ENCODE measurements around the gene EIF2D.
"Not testable (repeated sequence)": the region's sequence is repeated elsewhere in the genome, so short reads cannot be mapped to it uniquely, and the experiment has no call there.

Gene EIF2D, protein sequence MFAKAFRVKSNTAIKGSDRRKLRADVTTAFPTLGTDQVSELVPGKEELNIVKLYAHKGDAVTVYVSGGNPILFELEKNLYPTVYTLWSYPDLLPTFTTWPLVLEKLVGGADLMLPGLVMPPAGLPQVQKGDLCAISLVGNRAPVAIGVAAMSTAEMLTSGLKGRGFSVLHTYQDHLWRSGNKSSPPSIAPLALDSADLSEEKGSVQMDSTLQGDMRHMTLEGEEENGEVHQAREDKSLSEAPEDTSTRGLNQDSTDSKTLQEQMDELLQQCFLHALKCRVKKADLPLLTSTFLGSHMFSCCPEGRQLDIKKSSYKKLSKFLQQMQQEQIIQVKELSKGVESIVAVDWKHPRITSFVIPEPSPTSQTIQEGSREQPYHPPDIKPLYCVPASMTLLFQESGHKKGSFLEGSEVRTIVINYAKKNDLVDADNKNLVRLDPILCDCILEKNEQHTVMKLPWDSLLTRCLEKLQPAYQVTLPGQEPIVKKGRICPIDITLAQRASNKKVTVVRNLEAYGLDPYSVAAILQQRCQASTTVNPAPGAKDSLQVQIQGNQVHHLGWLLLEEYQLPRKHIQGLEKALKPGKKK

DNA sequence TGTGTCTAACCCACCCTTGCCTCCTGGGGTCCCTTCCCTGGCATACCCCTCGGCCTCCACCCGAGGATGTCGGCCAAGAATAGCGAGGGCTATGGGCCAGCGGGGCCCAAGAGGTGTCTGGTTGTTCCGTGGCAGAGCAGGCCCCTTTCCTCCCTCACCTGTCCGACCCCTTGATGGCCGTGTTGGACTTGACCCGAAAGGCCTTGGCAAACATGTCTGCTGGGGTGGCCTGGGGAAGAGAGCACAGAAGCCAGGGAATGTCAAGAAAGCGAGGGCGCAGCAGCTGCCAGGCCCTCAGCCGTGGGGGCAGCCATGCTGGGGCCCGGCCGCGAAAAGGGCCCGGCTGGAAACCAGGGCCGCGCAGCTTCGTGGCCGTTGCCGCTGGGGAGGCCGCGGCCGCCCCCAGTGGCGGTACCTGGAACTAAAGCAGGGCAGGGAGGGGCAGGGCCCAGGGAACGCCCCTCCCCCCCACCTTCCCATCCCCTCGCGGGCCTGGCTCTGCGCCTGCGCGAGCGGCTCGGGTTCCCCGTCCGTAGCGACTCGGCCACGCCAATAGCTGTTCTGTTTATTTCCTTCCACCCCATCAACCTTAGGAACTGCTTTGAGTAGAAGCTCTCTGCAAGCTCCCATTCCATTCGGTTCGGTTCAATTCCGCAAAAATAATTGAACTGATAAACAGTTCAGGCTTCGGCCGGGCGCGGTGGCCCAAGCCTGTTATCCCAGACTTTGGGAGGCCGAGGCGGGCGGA is at the start of gene EIF2D:
EIF2D (minus strand) TSS at position 337 of the 748 bp plus-strand sequence; CDS start at position 214, 123 bp downstream.
- peak; percentile 97 for DNase-seq

- no peak for DNase-seq
Observed at GRCh38 chr1:206661161-206661820, 49.0 kb upstream of the EIF2D start.

- no peak for DNase-seq
Observed at GRCh38 chr1:206660136-206660535, 47.9 kb upstream of the EIF2D start.

- DNase-seq: no peak
Observed at GRCh38 chr1:206658981-206659273, 46.7 kb upstream of the EIF2D start.

- peak; percentile 76 for DNase-seq
Observed at GRCh38 chr1:206658264-206658980, 46.2 kb upstream of the EIF2D start.

- DNase-seq: no peak
Observed at GRCh38 chr1:206657751-206658150, 45.5 kb upstream of the EIF2D start.

DNA sequence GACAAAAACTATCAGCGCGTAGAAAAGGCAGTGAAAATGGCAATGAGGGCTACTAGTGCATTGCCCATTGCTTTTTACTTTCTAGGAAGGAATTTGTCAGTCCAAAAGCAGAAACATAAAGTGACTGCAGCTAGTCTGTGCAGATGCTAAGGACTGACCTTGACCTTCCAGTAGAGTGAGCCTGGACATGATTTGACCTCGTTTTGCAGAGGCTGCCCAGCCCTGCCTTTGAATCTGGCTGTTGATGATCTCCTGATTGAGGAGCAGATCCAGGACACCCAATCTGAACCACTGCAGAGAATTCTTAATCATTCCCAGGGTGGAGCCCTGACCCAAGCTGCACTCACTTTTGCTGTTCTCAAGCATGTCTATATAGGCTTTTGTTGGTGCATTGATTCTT is 44.7 kb upstream of the EIF2D start:
- DNase-seq: no peak

DNA sequence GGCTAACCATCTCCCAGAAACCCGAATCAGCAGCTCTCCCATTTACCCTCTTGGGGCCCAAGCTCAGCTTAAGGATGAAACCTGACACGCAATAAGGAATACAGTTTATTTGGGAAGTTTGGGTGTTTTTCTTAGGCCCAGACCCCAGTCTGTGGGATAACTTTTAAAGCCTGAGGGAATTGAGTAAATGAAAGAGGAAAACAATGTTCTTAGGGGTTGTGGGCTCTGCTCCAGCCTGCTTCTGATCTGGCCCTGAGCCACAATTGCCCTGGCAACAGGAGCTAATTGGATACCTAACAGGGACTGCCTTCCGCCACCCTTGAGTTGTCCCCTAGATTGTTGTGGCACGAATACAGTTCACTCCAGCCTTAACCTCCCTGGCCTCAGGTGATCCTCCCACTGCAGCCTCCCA is 43.2 kb upstream of the EIF2D start:
- no peak for DNase-seq

GRCh38 chr1:206654828-206655227 is 42.6 kb upstream of the EIF2D start:
- DNase-seq: no peak

DNA sequence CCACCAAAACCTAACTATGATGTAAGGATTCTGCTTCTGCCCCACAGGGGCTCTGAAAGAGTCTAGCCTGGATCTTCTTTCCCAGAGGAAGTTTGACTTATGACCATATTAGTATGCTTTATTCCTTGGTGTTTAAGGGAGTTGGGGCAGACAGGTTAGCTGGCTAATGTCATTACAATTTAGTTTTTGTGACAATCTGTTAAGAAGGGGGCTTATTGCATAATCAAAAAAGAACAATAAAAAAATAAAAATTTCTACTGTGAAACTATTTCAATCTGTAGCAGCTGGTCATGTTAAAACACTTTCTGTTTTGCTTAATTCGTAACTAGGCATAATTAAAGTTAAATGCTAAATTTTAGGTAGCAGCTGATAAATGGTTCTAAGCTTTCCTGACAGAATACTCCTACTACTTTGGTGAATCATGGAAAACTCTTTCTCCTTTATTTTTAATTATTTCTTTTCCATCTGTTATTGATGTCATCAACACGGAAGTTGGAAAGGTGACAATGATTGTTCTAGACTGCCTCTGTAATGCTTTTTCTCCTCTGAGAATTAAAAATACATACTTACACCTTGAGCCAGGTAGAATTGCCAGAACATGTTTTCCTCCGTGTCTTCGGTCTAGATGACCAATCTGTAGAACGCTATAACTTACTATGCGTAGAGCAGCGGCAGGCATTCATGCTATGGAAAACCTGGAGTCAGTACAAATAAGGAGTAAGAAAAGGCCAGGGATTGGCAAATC is 41.6 kb upstream of the EIF2D start:
- no peak for DNase-seq

GRCh38 chr1:206651958-206652890 is 40.0 kb upstream of the EIF2D start:
- DNase-seq: no peak

DNA sequence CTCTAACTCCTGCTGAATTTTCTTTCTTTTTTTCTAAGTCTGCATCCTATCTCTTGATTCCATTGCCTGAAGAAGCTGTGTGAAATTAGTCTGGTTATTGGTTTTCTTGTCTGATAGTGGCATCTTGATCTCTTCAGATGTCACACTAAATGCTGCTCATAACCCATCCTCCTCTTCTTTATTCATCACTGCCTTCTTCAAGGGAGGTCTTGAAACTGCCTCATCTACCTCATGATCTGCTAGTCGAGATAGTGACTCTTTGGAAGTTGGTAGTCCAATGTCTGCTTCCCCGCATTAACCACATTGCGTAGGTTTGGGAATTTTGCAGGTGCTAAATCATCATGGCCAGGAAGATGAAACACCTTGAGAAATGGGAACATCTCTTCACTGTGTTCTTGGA is 38.7 kb upstream of the EIF2D start:
- DNase-seq: no peak

DNA sequence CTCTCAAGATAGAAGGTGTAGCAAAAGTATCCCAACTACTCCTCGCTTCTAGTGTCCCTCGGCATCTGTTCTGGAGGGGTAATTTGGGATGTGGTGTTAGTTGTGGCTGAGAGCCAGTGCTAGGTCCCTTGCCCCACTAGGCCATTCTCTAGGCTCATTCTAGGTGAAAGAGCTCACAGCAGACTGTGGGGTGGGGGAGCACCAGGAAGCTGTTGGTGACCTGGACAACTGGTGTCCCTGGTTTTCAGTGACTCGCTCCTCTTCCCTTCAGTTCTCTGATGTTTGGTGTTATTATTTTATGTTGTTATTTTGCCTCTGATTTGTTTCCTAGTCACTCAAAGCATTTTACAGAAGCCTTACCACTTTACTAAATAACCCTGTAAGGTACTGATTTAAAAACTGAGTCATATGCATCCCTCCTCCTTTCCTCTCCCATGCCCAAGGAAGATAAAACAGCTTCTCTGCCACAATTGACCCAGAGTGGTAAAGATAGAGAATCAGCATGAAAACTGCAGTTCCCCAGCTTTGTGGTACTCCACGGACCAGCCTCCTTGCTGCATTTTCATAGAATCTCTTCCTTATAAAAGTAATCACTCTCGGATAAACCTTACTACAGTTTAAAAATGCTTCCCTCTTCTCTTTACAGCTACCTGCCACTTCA is 37.1 kb upstream of the EIF2D start:
- DNase-seq: no peak

DNA sequence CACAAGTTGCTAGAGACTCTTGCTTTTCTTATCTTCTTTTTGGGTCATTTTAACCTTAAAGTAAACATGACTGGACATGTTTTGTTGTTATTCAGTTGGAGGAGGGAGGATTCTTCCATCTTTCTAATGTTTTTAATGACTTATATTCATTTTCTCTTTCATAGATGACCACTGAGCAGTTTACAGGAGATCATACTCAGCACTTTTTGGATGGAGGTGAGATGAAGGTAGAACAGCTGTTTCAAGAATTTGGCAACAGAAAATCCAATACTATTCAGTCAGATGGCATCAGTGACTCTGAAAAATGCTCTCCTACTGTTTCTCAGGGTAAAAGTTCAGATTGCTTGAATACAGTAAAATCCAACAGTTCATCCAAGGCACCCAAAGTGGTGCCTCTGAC is 35.0 kb upstream of the EIF2D start:
- DNase-seq: no peak

DNA sequence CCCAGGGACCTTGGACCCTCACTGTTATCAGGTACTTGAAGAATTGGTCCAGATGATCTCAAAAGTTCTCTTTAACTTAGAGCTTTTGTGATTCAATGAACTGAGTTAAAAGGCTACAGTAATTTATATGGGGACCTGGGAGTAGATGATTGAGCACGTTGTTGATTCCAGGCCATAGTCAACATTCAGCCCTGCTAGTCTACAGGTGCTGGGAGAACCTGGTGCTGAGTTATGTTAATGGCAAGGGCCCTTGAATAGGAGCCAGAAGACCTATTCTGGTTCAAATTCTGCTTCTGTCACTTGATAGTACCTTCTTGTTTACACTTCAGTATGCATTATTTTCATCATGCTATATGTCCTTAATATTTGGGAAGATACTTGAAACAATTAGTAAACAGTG is 34.2 kb upstream of the EIF2D start:
- DNase-seq: no peak

GRCh38 chr1:206643118-206643698 is 30.9 kb upstream of the EIF2D start:
- DNase-seq: no peak

GRCh38 chr1:206642074-206642473 is 29.8 kb upstream of the EIF2D start:
- DNase-seq: not testable (repeated sequence)

DNA sequence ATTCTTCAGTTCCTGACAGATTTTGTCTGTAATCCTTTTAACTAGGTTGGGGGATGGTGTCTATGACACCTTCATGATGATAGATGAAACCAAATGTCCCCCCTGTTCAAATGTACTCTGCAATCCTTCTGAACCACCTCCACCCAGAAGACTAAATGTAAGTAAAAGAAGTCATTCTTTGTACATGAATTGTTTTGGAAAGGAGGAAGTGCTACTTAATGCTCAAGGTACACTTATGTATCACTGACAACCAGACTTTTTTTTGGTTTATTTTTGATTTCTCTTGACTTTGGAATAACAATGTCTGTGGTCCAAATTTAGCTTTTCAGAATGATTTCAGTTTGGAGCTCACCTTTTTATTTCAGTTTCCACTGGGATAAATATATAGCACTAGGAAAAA is 25.3 kb upstream of the EIF2D start:
- DNase-seq: no peak

DNA sequence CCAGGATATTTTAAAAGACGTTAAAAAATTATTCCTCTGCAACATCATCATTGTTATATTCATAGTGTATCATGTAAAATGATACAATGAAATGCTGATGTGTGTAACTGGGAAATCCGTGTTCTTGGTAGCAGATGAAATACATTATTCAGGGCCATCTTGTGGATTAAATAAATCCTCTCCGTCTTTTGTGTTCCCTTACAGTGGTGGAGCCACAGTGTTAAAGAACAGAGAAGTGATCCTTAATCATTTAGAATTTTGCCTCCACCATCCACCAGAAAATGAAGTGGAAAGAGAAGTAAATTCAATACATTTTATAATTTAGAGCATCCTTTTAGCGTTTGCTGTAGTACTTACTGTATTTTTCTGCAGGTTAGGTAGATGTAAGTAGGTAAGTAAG is 24.4 kb upstream of the EIF2D start:
- no peak for DNase-seq

DNA sequence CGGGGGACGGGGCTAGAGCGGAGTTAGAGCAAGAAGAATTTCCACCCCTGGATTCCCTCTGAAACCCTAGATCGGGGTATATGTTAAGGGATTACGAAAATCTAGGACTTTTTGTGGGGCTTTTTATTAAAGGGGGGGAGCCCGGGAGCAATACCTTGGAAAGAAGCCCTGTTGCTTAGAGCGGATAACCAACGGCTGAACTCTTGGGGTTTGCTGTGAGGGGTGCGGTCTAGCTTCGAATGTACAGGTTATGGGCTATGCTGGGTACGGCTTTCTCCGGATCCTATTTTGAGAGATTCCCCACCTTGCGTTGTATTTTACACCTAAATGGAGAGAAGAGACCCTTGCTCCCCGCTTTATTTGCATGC is 23.7 kb upstream of the EIF2D start:
- DNase-seq: no peak
